ENCODE data around the gene CDYL.

DNA sequence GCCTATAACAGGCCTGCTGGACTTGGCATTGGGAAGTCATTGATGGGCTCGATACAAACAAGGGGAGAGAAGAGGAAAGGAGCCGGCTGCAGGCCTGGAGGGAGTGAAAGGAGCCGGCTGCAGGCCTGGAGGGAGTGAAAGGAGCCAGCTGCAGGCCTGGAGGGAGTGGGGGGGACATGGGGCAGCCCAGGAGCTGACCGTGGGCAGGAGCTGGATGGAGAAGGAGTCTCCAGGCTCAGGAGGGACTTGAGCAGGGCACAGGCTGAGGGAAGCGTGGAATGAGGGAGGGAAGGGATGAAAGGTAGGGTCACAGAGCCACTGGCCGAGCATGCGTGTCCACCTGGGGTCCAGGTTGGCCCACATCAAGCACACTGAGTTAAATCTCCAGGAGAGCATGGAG is 195.6 kb downstream of the CDYL start:
- TF ChIP-seq, protein P1, sequence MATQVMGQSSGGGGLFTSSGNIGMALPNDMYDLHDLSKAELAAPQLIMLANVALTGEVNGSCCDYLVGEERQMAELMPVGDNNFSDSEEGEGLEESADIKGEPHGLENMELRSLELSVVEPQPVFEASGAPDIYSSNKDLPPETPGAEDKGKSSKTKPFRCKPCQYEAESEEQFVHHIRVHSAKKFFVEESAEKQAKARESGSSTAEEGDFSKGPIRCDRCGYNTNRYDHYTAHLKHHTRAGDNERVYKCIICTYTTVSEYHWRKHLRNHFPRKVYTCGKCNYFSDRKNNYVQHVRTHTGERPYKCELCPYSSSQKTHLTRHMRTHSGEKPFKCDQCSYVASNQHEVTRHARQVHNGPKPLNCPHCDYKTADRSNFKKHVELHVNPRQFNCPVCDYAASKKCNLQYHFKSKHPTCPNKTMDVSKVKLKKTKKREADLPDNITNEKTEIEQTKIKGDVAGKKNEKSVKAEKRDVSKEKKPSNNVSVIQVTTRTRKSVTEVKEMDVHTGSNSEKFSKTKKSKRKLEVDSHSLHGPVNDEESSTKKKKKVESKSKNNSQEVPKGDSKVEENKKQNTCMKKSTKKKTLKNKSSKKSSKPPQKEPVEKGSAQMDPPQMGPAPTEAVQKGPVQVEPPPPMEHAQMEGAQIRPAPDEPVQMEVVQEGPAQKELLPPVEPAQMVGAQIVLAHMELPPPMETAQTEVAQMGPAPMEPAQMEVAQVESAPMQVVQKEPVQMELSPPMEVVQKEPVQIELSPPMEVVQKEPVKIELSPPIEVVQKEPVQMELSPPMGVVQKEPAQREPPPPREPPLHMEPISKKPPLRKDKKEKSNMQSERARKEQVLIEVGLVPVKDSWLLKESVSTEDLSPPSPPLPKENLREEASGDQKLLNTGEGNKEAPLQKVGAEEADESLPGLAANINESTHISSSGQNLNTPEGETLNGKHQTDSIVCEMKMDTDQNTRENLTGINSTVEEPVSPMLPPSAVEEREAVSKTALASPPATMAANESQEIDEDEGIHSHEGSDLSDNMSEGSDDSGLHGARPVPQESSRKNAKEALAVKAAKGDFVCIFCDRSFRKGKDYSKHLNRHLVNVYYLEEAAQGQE (IDR thresholded peaks at IDR 0.05; ENCODE audit: low read depth): no peak
- TF ChIP-seq CEBPB (IDR thresholded peaks at IDR 0.05): no peak
- no peak for TF ChIP-seq TAF1 (IDR thresholded peaks at IDR 0.05; ENCODE audit: low read depth)
- TF ChIP-seq CREB1 (IDR thresholded peaks at IDR 0.05; ENCODE audit: low read depth): no peak
- TF ChIP-seq, protein P2, sequence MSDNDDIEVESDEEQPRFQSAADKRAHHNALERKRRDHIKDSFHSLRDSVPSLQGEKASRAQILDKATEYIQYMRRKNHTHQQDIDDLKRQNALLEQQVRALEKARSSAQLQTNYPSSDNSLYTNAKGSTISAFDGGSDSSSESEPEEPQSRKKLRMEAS (IDR thresholded peaks at IDR 0.05): no peak

All from Ishikawa (cell line).